Measurements from ENCODE around the gene ADAMTS17. TPM values are rescaled to one million over a fixed set of nuclear protein-coding genes. Genes with fewer than 3 reads are reported as not detected.
A peak's percentile ranks its signal among the peaks of the same experiment; 100 is the strongest.
"Not testable (repeated sequence)": the region's sequence is repeated elsewhere in the genome, so short reads cannot be mapped to it uniquely, and the experiment has no call there.

The ADAMTS17 gene
- polyA plus RNA-seq, 3 donors = 2.1 to 2.5 (median 2.1) TPM

DNA sequence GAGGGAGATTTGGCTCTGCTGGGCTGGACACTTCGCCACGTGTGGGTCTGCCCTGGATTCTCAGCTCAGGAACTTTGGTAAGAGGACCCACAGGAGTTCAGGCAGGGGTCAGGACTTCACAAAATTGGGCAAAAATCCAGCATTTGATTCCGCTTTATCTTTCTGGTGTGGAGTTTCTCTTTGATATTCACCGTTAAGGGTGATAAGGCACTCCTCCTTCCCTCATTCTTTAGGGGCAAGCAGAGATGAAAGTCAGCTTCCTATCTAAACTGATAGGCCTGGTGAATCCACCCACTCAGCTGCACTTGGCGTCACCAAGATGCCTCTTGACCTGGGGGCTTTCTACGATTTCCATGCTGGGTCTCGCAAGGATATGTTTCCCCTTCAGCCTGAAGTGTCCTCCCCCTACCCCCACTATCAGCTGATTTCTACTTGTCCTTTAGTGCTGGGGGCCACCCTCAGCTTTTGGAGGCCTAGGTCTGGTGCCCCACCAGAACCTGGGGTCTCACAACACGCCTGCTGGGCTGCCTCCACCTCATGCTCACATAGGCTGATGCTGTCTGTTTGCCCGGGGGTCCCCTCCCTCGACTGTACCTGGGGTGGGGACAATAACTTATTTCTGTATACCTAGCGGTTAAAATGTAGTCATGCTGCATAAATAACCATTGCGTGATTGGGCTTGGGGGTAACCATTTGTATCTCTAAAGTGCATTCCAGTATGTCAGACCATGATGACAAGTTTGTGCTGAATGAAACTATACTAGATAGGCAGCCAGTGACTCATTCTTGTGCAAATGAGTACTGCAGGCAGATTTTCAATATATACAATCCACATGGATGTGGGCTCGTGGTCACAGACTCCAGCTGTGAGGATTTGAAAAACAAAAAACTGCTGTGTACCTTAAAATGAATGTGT is 248.3 kb downstream of the ADAMTS17 start:
- no peak for DNase-seq

DNA sequence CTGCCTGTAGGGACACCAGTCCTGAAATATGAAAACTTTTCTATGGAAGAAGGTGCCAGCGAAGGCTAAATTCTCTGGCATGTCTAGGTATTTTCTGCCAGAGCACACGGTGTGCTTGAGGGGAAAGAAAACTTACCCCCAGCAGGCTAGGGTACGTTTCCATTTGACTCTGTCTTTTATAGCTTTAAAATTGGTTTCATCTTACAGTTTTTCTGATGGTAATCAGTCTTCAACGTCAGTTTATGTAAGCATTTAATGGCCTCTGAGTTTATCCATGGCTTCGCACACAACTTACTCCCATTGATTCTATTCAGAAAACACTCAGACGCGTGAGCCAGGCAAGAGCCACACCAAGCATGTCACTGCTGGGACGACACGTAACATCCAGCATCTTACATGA is 249.7 kb downstream of the ADAMTS17 start:
- no peak for DNase-seq

DNA sequence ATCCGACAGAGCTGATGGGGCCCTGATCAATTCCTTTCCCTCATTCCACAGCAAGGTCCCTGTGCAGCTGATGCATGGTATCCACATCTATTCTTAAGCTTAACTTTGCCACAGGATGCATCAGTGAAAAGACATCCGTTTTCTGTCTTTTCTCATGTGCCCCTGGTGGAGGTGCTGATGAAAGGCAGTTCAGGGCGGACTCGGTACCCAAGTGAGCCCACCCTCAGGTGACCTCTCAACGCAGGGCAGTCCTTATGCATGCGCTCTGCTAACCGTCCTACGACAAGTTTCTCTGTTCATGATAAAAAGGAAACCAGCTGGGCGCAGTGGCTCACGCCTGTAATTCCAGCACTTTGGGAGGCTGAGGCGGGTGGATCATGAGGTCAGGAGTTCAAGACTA is 251.4 kb downstream of the ADAMTS17 start:
- DNase-seq = no peak

DNA sequence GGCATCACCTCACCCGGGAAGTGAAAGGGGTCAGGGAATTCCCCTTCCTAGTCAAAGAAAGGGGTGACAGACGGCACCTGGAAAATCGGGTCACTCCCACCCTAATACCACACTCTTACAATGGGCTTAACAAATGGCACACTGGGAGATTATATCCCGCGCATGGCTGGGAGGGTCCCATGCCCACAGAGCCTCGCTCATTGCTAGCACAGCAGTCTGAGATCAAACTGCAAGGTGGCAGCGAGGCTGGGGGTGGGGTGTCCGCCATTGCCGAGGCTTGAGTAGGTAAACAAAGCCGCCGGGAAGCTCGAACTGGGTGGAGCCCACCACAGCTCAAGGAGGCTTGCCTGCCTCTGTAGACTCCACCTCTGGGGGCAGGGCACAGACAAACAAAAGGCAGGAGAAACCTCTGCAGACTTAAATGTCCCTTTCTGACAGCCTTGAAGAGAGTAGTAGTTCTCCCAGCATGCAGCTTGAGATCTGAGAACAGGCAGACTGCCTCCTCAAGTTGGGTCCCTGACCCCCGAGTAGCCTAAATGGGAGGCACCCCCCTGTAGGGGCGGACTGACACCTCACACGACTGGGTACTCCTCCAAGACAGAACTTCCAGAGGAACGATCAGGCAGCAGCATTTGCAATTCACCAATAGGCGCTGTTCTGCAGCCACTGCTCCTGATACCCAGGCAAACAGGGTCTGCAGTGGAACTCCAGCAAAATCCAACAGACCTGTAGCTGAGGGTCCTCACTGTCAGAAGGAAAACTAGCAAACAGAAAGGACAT is 257.5 kb downstream of the ADAMTS17 start:
- DNase-seq = not testable (repeated sequence)

DNA sequence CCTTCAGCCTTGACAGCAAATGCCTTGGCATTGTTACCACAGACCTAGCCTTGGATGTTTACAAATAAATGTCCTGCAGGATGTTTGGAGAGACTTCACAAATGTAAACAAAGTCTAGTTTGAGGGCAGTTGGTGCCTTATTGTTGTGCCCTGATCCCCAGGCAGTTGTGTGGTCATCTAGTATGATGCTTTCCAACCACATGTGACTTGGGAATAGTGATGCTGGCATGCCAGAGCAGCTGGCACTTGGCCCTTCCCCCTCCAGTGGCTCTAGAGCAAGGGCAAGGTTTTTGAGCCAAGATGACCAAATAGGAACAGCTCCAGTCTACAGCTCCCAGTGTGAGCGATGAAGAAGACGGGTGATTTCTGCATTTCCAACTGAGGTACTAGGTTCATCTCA is 258.2 kb downstream of the ADAMTS17 start:
- no peak for DNase-seq

DNA sequence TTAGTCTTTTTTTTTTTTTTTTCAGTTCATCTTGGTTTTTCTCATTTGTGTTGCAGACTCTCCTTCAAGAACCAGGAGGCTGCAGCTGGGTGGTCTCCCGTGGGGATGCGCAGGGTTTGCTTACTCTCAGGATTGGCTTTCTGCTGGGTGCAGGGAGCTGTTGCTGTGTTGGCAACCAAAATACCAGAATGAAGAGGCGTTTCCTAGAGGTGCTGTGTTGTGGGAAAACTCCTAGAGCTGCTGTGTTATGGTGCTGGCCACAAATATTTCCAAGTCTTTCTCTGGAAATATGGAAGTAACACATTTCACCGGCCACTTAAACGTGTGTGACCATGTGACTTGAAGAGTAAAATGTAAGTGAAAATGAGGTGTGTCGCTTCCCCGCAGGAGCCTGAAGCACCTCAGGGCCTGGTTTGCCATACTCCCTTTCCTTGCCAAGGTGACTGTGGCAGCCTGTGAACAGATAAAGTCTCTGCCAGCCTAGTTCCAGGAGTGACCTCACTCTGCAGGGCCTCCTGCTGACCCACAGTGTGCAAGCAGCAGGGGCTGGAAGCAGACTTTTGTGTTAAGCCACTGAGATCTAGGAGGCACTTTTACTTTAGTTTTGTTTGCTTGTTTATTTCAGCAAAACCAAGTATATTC is 258.9 kb downstream of the ADAMTS17 start:
- DNase-seq = no peak

DNA sequence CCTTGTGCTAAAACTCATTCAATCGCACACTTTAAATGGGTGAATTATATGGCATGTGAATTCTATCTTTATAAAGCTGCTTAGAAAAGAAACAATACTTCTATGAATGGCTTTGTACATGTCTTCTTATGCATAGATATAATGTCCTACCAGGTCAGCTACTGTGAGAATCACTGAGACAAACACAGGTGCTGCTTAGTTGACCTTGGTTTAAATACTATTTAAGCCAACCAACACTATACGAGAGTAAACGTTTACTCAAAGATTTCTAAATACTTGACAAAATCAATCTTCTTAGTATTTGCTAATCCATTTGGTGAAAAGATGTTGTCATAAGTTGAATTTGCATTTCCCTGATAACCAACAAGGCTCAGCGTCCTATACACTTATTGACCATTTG is 260.3 kb downstream of the ADAMTS17 start:
- no peak for DNase-seq

DNA sequence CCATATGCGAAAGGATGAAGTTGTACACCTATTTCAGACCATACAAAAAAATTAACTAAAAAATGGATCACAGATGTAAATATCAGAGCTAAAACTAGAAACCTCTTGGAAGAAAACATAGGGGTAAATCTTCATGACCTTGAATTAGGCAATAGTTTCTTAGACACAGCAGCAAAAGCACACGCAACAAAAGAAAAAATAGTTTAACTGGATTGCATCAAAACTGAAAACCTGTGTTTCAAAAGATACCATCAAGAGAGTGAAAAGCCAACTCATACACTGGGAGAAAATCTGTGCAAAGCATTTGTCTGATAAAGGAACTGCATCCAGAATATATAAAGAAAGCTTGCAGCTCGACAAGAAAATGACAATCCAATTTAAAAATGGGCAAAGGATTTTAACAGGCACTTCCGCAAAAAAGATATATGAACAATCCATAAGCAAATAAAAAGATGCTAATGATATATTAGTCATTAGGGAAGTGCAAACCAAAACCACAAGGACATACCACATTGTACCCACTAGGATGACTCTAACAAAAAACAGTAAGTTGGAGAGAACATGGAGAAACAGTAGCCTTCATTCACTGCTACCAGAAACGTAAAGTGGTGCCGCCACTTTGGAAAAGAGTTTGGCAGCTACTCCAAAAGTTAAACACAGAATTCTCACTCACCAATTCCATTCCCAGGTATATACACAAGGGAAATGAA is 263.1 kb downstream of the ADAMTS17 start:
- no peak for DNase-seq

DNA sequence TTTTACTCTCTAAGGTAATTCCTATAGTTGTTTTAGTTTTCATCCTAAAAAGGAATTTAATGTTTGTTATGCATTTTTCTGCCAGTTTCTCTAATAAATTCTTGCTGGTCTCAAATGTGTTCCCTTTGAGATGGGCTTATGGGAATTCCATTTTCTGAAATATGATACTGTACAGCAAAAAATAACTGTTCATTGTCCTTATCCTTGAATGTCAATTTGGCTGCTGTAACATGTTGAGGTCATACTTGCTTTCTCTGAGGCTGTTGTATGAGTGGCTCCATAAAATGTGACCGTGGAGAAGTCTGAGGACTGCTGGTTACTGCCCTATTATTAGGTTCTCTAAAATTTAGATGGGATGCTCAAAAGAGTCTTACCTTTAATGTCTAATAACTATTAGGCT is 266.5 kb downstream of the ADAMTS17 start:
- no peak for DNase-seq

DNA sequence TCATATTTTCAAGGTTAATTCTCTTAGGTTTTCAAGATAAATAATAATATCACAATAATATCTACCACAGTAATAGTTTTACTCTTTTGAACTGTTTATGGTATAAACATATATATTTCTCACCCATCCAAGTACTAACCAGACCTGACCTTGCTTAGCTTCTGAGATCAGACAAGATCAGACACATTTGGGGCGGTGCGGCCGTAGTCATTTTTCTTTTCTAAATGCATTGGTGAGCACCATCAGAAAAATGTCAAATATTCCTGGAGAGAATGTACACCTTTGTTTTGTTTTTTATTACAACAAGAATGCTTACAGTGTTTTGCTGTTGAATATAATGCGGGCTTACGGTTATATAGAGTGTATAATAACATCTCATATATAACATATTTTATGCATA is 267.8 kb downstream of the ADAMTS17 start:
- DNase-seq = no peak

DNA sequence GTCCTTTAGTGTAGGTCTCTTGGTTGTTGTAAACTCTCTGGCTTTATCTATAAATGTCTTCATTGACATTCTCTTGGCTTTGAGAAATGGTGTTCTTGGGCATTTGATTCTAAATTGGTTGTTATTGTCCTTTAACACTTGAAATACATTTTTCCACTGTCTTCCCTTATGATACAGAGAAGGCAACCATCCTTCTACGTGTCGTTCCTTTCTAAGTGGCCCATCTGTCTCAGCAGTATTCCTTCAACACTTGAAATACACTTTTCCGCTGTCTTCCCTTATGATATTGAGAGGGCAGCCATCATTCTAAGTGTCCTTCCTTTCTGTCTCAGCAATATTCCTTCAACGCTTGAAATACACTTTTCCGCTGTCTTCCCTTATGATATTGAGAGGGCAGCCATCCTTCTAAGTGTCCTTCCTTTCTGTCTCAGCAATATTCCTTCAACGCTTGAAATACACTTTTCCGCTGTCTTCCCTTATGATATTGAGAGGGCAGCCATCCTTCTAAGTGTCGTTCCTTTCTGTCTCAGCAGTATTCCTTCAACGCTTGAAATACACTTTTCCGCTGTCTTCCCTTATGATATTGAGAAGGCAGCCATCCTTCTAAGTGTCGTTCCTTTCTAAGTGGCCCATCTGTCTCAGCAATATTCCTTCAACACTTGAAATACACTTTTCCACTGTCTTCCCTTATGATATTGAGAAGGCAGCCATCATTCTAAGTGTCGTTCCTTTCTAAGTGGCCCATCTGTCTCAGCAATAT is 275.1 kb downstream of the ADAMTS17 start:
- not testable (repeated sequence) for DNase-seq

DNA sequence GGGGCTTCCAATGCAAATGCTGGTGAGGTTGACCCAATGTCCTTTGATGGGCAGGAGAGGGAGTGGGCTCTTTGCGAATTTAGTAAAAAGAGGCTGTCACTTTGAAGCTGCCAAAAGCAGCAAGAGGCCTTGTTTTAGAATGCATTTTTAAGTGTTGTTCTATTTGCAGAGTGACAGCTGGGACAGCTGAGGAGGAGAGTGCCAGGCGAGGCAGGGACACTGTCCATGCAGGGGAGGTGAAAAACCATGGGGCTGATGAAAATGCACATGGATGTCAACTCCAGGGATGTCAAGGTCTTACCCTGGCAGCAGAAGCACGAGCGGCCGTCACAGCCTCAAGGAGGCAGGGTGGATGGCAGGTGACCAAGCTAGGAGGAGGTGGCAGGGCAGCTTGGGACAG is 279.8 kb downstream of the ADAMTS17 start:
- no peak for DNase-seq

DNA sequence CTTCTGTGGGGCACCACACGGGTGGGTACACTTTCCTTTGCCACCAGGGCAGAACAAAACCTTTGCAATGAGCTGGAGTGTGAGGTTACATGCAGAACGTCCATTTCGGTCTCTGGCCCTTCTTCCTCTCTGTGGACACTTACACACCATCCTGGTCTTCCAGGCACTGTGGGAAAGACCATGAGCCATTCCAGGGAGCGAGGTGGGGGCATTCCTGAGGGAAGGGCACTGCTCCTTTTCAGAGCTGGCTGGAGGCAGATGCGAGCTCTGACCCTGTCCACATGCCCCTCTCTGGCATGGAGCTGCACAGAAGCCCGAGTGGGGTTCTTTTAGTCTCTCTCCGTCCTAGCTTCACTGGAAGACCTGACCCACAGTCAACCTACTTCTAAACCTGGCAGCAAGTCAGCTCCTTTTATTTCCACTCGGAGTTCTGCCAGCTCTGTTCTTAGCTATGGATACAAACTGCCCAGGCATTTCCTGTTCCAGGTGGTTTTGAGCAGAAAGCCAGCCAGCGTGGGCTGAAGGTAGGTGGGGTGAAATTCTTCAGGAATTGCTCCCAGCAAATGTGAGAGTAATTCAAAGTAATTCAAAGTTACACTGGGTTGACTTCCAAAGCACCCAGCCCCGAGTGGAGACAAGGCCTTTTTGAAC is 281.4 kb downstream of the ADAMTS17 start:
- peak; percentile 8 for DNase-seq

DNA sequence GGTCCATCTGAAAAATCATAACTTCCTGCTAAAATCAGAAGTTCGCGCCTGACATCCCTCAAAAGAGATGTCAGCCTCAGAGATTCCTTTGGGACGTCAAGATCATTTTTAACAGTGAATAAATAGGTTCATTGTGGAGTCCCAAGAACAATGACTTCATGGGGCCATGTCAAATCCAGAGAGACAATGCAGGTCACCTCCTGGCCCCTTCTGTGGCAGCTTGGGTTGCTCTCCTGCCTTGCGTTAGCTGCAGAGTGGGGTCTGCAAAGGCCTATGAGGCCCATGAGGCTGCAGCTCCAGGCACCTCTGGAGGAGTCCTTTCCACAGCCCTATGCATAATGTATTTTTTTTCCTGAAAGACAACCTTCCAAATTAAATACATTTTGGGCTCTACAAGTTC is 282.3 kb downstream of the ADAMTS17 start:
- DNase-seq = no peak

DNA sequence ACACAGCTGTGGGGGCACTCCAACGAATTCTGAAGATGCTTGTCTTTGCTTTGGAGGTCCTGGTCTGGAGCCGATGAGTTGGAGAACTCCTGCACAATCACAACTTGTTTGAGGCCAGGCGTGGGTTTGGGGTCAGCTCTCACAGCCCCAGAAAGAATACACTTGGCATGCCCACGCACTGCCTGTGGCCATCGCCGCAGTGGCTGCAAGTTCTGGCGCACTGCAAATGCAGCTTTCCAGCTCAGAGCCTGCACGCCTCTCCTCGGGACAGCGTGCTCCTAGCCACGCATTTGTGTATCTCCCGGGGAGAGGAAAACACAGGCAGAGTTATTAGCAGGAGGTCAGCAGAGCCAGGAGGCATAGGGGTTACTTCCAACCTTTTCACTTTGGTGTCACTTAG is 282.7 kb downstream of the ADAMTS17 start:
- DNase-seq = no peak

DNA sequence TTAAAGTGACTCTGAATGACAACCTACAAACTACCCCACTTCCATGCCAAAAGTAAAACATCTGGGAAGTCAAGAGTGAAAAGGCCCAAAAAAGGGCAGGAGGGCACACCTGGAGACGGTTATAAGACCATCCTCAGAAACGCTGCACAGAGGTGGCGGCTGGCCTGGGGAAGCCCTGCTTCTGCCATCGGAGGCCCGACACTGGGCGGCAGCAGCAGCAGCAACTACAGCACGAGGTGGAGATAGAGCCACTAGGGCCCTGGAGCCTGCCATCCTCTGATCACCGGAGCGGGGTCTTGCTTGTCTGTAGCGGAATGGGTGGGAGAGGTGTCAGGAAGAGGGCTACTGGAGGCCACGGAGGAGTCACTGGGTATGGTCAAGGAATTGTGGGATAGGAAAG is 283.3 kb downstream of the ADAMTS17 start:
- DNase-seq = no peak

DNA sequence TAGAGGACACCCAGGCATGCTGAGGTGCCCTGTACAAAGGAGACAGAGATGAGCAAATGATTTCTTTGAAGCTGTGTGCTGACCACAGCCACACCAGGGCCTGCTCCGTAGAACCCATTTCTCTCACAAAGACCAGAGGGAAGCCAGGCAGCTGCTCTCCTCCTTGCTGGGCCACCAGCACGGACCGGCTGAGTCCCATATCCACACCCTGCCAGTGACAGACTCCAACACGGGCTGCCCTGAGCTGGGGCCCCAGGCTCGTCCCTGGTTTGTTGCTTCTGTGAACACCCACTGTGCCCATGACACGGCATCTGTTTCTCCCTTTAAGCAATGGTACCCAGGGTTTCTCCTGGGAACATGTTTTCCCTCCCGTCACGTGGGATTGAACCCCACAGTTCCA is 284.5 kb downstream of the ADAMTS17 start:
- DNase-seq = no peak

DNA sequence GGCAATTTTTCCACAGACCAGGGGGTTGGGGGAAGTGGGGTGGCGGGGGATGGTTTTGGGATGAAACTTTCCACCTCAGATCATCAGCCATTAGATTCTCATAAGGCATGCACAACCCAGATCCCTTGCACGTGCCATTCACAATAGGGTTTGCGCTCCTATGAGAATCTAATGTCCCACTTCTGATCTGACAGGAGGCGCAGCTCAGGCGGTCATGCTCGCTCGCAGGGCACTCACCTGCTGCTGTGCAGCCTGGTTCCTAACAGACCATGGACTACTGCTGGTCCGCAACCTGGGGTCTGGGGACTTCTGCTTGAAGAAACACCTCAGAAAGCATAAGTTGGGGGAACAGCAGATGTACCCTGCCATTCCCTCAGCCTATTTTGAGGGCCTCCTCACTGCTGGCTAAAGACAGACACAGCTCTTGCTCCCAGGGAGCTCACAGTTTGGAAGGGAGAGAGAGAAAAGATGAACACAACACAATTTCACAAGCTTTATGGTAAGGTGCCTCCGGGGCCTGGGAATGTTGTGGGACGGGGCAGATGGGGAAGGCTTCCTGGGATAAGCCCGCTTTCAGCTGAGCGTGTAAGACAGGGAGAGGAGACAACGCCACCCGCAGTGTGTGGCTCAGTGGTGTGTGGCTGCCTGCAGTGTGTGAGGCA is 285.2 kb downstream of the ADAMTS17 start:
- no peak for DNase-seq

DNA sequence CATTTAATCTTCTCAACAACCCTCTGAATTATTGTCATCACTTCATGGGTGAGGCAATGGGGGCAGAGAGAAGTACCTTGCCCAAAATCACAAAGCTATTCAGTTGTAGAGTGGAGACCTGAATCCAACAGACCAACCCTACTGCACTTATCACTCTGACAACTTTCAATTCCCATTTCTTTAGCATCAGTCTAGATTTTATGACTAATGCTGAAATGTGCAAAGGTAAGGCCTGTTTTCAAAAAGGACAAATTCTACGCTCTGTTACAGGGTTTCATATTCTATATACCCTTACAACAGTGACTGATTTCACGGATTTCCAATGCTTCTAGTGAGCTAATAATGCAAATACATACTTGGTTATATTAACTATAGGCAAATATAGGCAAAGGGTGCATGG is 286.0 kb downstream of the ADAMTS17 start:
- DNase-seq = no peak

DNA sequence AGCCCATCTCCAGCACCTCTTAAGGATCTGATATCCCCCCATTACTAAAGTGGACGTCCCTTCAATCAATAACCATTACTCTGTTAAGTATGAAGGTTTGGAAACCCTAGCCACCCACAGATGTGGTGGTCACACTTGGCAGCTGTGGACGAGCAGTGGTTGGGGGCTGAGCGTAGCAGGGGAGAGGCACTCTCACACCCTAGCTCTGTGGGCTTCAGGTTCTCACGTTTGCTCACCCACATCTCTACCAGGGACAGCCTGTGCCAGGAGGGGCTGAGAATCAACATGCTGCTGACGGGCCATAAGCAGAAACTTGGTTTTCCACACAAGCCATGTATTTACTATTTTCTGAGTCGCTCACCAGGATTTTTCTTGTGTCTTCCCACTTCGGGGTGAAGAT is 287.2 kb downstream of the ADAMTS17 start:
- no peak for DNase-seq

Data from renal pelvis (tissue), 4 donors.